Ovary (tissue), 9 donors: ENCODE data around the gene RBM6. TPM values are rescaled to one million over a fixed set of nuclear protein-coding genes. Genes with fewer than 3 reads are reported as not detected.
A peak's percentile ranks its signal among the peaks of the same experiment; 100 is the strongest.

Experiments used
- DNase-seq, 5 donors: peaks; one replicate each; pipeline ENCODE4 v3.0.0-alpha.2; 2019 to 2020
- H3K27ac ChIP-seq, 2 donors: fragments of 200-600 bp; one replicate each; pipeline versions ENCODE4 v1.5.1 to v1.8.0; 2019 to 2022
- H3K27me3 ChIP-seq: fragments of 200-600 bp; one replicate; pipeline ENCODE4 v1.8.0; 2022
- H3K36me3 ChIP-seq: fragments of 200-600 bp; sonication (generic); one replicate; pipeline ENCODE4 v1.5.1; 2019
- H3K4me1 ChIP-seq: one replicate; pipeline ENCODE4 v1.8.1; 2013; ENCODE audit warnings: mild to moderate bottlenecking, moderate library complexity; ENCODE audit not compliant: insufficient read depth
- H3K4me3 ChIP-seq: fragments of 200-600 bp; sonication (generic); one replicate; pipeline ENCODE4 v1.5.1; 2017
- H3K9me3 ChIP-seq, 2 donors: fragments of 200-600 bp in 1 of 2; sonication (generic) in 1 of 2; one replicate each; pipeline versions ENCODE4 v1.5.1 to v1.8.1; 2013 to 2019; ENCODE audit warnings: mild to moderate bottlenecking in 1 of 2, moderate library complexity in 1 of 2
- CTCF ChIP-seq, 3 donors: fragments of 450-650 bp in 2 of 3; fragments of 200-600 bp in 1 of 3; IDR thresholded peaks; one replicate each; pipeline versions ENCODE4 v1.5.1 to v1.8.0; 2016 to 2022; ENCODE audit warnings: antibody characterized with exemption in 3 of 3, mild to moderate bottlenecking in 1 of 3
- EP300 ChIP-seq: sonication (generic); formaldehyde crosslinking; IDR thresholded peaks from one replicate; pipeline ENCODE4 v1.6.1; 2017; ENCODE audit warnings: antibody characterized with exemption
- POLR2A ChIP-seq: fragments of 450-650 bp; IDR thresholded peaks from one replicate; pipeline ENCODE4 v1.6.1; 2017; ENCODE audit warnings: antibody characterized with exemption, mild to moderate bottlenecking, moderate library complexity
- WGBS, 3 donors: extraction: QIAGEN DNeasy Blood & Tissue Kit in 1 of 3; methylation state at CpG; one replicate each; pipeline versions ENCODE4 v1.1.5 to v1.1.7; 2013 to 2017; 5-methylcytosine and 5-hydroxymethylcytosine counted together
- intact Hi-C, 4 donors: fragments of 100-400 bp; cut with DNase I; formaldehyde crosslinking; loops; one replicate each; pipeline versions ENCODE4 v1.11.0 to v1.15.1; 2022 to 2023
- polyA plus RNA-seq, 2 donors: library from polyadenylated mRNA; stranded (reverse); fragments of 200-250 nt in 1 of 2; fragments of 350-450 nt in 1 of 2; fragmentation: Illumina TruSeq in 1 of 2; extraction: RNeasy Lipid Tissue Mini Kit (QIAGEN cat#74804) in 1 of 2; gene quantifications; one replicate each; pipeline ENCODE4 v1.2.3, GENCODE V29; 2013 to 2014
- total RNA-seq, 7 donors: library from RNA; depleted of rRNA in 2 of 7; stranded (reverse); fragments of >200 nt in 2 of 7; fragmentation: NEBNext Ultra II Directional in 3 of 7; extraction: Animal tissue kit (Norgen Biotek cat#: 25700) in 3 of 7; gene quantifications; one replicate each; pipeline versions ENCODE4 v1.1.0 to v1.2.4, GENCODE V29; 2016 to 2023
- donor health status: DM: no; HTN: no; CAD: no; lungs with moderate emphysema.
- donor health status: DM: no; HTN: no; CAD: no.
- donor health status: Bipolar disorder and iron deficiency.
- donor health status: DM: yes; HTN: yes; CAD: no.
- donor health status: DM: no; HTN: no; CAD: no.
- donor health status: DM: yes; HTN: yes; CAD: no.

RBM6 gene
- total and polyA plus RNA-seq, 9 donors, result 70.1 to 108 (median 88.0) TPM

GRCh38 chr3:50124052-50124799 is 184.3 kb downstream of the RBM6 start:
- TF ChIP-seq EP300 (no peak), POLR2A (no peak), CTCF (IDR thresholded peaks at IDR 0.05) (no peak)
- peak in 1 of 5 donors; percentile 32 for DNase-seq
- Histone ChIP-seq H3K9me3 (no peaks in the 10 kb centered on the region), H3K4me3 (no peak overlapping the region), H3K36me3 (no peaks in the 10 kb centered on the region), H3K27ac (no peak overlapping the region), H3K27me3 (no peaks in the 10 kb centered on the region), H3K4me1 (peaks cover 10% of the 10 kb centered on the region)
- intact Hi-C loops, result loop anchor here in 1 of 4 donors (10.0 kb wide), 1 partner anchor 151 kb away; the partner anchor contains the start of gene LSMEM2
- 6 to 18% (median 9%) methylated on average over 15 of the region's 15 CpGs for WGBS, 3 donors

- TF ChIP-seq CTCF (IDR thresholded peaks at IDR 0.05) (no peak), POLR2A (no peak), EP300 (no peak)
- Histone ChIP-seq H3K27ac (no peak overlapping the region), H3K9me3 (no peaks in the 10 kb centered on the region), H3K4me1 (peaks cover 10% of the 10 kb centered on the region), H3K27me3 (no peaks in the 10 kb centered on the region), H3K4me3 (no peak overlapping the region), H3K36me3 (no peaks in the 10 kb centered on the region)
- 11 to 32% (median 12%) methylated on average over 12 of the region's 12 CpGs for WGBS, 3 donors
- intact Hi-C loops, result loop anchor here in 1 of 4 donors (10.0 kb wide), 1 partner anchor 150 kb away; the partner anchor contains the start of gene LSMEM2
- DNase-seq, result peak in 1 of 5 donors; percentile 50
Measured at GRCh38 chr3:50124800-50125178, 184.8 kb downstream of the RBM6 start.

- TF ChIP-seq EP300 (no peak), POLR2A (no peak), CTCF (IDR thresholded peaks at IDR 0.05) (no peak)
- H3K9me3 ChIP-seq, result no peaks in the 10 kb centered on the region
- no peak overlapping the region for H3K27ac ChIP-seq
- H3K27me3 ChIP-seq, result no peaks in the 10 kb centered on the region
- no peaks in the 10 kb centered on the region for H3K36me3 ChIP-seq
- no peak overlapping the region for H3K4me3 ChIP-seq
- peaks cover 10% of the 10 kb centered on the region for H3K4me1 ChIP-seq
- intact Hi-C loops, result loop anchor here in 1 of 4 donors (10.0 kb wide), 1 partner anchor 149 kb away; the partner anchor contains the start of gene LSMEM2
- peak in 1 of 5 donors; percentile 40 for DNase-seq
- WGBS, 3 donors, result 38 to 52% (median 43%) methylated on average over 8 to 9 of the region's 9 CpGs
Measured at GRCh38 chr3:50125541-50126286, 185.8 kb downstream of the RBM6 start.

GRCh38 chr3:50126287-50127211 is 186.6 kb downstream of the RBM6 start:
- intact Hi-C loops, result loop anchor here in 1 of 4 donors (10.0 kb wide), 1 partner anchor 148 kb away; the partner anchor contains the start of gene LSMEM2
- Histone ChIP-seq H3K27me3 (no peaks in the 10 kb centered on the region), H3K27ac (no peak overlapping the region), H3K36me3 (no peaks in the 10 kb centered on the region), H3K9me3 (no peaks in the 10 kb centered on the region), H3K4me3 (no peak overlapping the region), H3K4me1 (peaks cover 10% of the 10 kb centered on the region)
- TF ChIP-seq POLR2A, result no peak
- TF ChIP-seq EP300, result no peak
- TF ChIP-seq CTCF (IDR thresholded peaks at IDR 0.05), result no peak
- peak in 2 of 5 donors; percentile 35 to 55 for DNase-seq
- WGBS, 3 donors, result 40 to 45% (median 41%) methylated on average over 16 of the region's 16 CpGs
